HL-60 (cell line): ENCODE results near the gene GABBR2.

Experiments
- GABPA ChIP-seq: IDR thresholded peaks from 2 replicates; pipeline ENCODE4 v1.6.1; 2012; ENCODE audit warnings: low read depth
- POLR2AphosphoS5 ChIP-seq: IDR thresholded peaks from 2 replicates; pipeline ENCODE4 v1.6.1; 2012; ENCODE audit warnings: low read depth
- TF ChIP-seq, protein P1 (sequence below): IDR thresholded peaks from one replicate; pipeline ENCODE4 v1.5.1; 2011; ENCODE audit warnings: low read length, control low read depth, inconsistent platforms; ENCODE audit not compliant: insufficient read depth

DNA sequence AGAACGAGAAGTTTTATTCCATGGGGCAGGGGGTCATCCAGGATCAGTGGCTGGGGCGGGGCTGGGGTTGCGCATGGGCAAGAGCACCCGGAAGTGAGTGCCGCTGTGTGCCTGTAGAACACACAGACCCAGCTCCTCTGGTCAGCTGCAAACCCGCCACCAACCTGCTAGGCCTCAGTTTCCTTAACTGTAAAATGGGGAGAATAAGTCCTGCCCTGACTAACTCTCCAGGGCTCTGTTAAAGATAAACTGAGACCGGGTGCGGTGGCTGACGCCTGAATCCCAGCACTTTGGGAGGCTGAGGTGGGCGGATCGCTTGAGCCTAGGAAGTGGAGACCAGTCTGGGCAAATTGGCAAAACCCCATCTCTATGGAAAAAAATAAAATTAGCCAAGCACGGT lies 152.2 kb downstream of the GABBR2 start:
- TF ChIP-seq, protein P1, sequence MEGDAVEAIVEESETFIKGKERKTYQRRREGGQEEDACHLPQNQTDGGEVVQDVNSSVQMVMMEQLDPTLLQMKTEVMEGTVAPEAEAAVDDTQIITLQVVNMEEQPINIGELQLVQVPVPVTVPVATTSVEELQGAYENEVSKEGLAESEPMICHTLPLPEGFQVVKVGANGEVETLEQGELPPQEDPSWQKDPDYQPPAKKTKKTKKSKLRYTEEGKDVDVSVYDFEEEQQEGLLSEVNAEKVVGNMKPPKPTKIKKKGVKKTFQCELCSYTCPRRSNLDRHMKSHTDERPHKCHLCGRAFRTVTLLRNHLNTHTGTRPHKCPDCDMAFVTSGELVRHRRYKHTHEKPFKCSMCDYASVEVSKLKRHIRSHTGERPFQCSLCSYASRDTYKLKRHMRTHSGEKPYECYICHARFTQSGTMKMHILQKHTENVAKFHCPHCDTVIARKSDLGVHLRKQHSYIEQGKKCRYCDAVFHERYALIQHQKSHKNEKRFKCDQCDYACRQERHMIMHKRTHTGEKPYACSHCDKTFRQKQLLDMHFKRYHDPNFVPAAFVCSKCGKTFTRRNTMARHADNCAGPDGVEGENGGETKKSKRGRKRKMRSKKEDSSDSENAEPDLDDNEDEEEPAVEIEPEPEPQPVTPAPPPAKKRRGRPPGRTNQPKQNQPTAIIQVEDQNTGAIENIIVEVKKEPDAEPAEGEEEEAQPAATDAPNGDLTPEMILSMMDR = no peak
- TF ChIP-seq GABPA (no peak), POLR2AphosphoS5 (no peak)
